Right ventricle myocardium superior (tissue), 1 donor: ENCODE data around the gene FBXO34. TPM values are rescaled to one million over a fixed set of nuclear protein-coding genes. Genes with fewer than 3 reads are reported as not detected.
"Not testable (repeated sequence)": the region's sequence is repeated elsewhere in the genome, so short reads cannot be mapped to it uniquely, and the experiment has no call there.

Source experiments
- ATAC-seq: fragments of 200-7000 bp; cut with Tn5 transposase; one replicate; pipeline ENCODE4 v1.9.1; 2020; ENCODE audit warnings: mild to moderate bottlenecking; ENCODE audit not compliant: poor library complexity
- DNase-seq: peaks from one replicate; pipeline ENCODE4 v3.0.0-alpha.2; 2020
- intact Hi-C: fragments of 100-400 bp; cut with DNase I; formaldehyde crosslinking; loops from one replicate; pipeline ENCODE4 v1.11.2; 2022
- total RNA-seq: library from RNA; stranded (reverse); fragmentation: NEBNext Ultra II Directional; extraction: Animal tissue kit (Norgen Biotek cat#: 25700); gene quantifications from one replicate; pipeline ENCODE4 v1.2.1, GENCODE V29; 2021
- donor health status: DM: no; HTN: yes; CAD: no; lungs with severe emphysema.

The FBXO34 gene
- total RNA-seq, 1 donor from 2014 or later, result 24.6 TPM

GRCh38 chr14:55301437-55302121 lies 30.4 kb downstream of the FBXO34 start:
- intact Hi-C loops, result no loop called here
- DNase-seq (no peak), ATAC-seq (peak; percentile 84)

GRCh38 chr14:55302367-55303124 lies 31.3 kb downstream of the FBXO34 start:
- no peak for ATAC-seq
- intact Hi-C loops, result no loop called here
- no peak for DNase-seq

GRCh38 chr14:55303125-55303499 lies 31.9 kb downstream of the FBXO34 start:
- ATAC-seq (peak; percentile 11), DNase-seq (no peak)
- intact Hi-C loops, result no loop called here

DNA sequence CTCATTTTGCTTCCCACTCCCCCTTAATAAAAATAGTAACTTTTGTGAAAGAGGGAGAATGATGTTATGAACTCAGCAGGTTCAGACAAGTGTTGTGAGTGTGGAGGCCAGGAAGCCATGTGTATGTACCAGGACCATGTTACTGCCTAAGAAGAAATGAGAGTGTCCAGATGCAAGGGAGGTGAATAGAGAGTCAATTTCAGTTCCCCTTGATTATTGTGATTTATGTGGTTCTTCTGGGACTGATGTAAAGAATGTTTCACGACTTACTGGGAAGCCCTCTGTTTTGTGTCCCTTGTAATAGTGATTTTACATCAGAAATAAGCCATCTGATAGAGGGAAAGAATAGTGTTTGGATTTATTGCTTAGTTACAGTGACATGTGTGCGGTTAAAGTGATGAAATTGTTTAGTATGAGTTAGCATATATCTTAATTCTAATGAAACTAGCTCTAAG lies 32.5 kb downstream of the FBXO34 start:
- no peak for ATAC-seq

GRCh38 chr14:55306938-55307589 lies 35.8 kb downstream of the FBXO34 start:
- intact Hi-C loops, result no loop called here
- ATAC-seq (peak; percentile 10), DNase-seq (no peak)

More for the DNA sequence above, 32.5 kb downstream of the FBXO34 start:
- intact Hi-C loops, result no loop called here
- no peak for DNase-seq

DNA sequence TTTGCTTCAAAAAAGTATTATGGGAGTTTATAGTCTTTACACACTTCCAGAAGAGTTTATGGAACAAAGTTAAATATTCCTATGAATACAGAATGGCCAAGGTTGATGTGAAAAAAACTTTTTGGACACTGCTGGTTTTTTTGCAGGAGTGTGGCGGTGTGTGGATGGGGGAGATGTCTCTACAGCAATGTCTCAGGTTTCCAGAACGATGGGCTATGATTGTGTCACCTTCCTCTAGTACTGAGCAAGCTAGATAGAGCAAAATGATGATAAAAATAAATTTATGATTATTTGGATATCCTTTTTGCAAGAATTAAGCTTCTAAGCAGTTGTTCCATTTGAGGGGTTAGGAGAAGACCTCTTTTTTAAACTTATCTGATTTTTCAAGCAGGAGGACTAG lies 37.9 kb downstream of the FBXO34 start:
- intact Hi-C loops, result no loop called here
- DNase-seq, result no peak

GRCh38 chr14:55309761-55310365 lies 38.6 kb downstream of the FBXO34 start:
- no peak for DNase-seq
- intact Hi-C loops, result no loop called here
- no peak for ATAC-seq

More for the DNA sequence above, 37.9 kb downstream of the FBXO34 start:
- ATAC-seq, result no peak

GRCh38 chr14:55312379-55313030 lies 41.3 kb downstream of the FBXO34 start:
- ATAC-seq, intact Hi-C loops, DNase-seq: not testable (repeated sequence)

DNA sequence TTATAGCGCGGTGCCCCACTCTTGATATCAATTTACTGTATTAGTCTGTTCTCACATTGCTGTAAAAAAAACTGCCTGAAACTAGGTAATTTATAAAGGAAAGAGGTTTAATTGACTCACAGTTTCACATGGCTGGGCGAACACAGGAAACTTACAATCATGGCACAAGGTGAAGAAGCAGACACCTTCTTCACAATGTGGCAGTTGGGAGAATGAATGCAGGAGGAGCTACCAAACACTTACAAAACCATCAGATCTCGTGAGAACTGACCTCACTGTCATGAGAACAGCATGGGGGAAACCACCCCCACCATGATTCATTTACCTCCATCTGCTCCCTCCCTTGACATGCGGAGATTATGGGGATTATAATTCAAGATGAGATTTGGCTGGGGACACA lies 42.3 kb downstream of the FBXO34 start:
- no peak for DNase-seq
- intact Hi-C loops, result no loop called here
- ATAC-seq, result no peak

DNA sequence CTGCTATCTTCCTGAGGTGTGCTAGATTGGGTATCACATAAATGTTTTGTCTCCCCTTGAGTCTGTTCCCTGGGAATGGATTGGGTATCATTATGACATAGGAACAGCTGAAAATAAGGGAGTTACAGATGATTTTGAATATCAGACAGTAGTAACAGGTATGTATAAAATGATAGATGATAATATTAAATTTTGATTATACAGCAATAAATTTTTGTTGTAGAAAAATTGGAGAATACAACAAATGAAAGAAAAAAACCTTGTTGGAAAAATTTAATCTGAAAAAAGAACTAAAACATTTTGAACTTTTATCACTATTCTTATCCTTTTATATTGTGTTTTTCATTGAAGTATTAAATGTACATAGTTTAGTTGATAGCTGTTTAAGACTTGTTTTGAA lies 43.2 kb downstream of the FBXO34 start:
- DNase-seq (no peak), ATAC-seq (no peak)
- intact Hi-C loops, result no loop called here

DNA sequence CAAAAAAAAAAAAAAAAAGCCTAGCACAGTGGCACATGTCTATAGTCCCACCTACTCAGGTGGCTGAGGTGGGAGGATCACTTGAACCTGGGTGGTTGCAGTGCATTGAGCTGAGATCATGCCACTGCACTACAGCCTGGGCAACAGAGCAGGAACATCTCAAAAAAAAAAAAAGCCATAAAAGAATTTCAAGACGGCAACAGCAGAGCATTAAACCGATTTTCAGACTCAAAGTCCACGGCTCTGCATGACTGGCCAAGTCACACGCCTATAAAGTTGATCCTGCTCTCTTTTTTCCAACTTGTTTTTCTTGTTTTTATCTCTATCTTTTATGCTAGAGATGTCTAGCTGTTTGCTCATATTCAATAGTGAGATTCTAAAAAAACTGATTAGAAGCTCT lies 45.3 kb downstream of the FBXO34 start:
- ATAC-seq, result peak; percentile 25
- intact Hi-C loops, result no loop called here
- DNase-seq, result no peak

DNA sequence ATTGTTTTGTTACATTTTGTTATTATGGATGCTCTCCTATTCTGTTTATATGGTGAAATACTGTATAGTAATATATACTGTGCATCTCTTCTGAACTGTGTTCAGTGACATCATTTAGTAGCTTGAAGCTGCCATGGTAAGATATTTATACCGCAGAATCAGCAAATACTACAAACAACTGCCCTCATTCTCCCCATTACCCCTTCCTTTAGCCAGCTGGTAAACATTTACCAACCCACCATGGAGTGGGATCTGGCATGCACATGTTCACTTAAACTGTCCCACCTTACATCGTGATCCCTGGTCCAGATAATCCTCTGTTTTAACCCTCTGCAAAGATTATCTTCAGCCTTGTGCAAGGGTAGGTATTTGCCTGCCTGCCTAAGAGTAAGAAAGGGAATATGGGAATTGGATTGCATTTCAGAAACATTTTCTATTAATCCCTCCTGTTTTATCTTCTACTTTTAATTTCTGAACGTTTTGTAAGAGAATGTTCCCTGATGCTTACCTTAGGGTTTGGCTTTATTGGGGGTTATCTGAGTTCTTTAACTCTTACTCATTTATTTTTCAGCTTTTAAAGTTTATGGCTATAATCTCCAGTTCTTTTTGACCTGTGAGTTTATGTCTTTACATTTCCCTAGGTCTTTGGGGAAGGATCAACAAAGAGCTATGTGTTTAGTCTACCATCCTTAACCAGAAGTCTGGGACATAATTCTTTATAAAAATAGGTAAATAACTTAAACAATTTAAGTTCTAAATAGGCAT lies 46.5 kb downstream of the FBXO34 start:
- intact Hi-C loops, result no loop called here
- DNase-seq (no peak), ATAC-seq (no peak)

- DNase-seq (no peak), ATAC-seq (no peak)
- intact Hi-C loops, result no loop called here
Observed at GRCh38 chr14:55318694-55319093, 47.5 kb downstream of the FBXO34 start.

GRCh38 chr14:55323910-55324309 lies 52.7 kb downstream of the FBXO34 start:
- DNase-seq, result no peak
- intact Hi-C loops, result no loop called here
- no peak for ATAC-seq

- DNase-seq (no peak), ATAC-seq (no peak)
- intact Hi-C loops, result no loop called here
Observed at GRCh38 chr14:55324812-55325211, 53.6 kb downstream of the FBXO34 start.

DNA sequence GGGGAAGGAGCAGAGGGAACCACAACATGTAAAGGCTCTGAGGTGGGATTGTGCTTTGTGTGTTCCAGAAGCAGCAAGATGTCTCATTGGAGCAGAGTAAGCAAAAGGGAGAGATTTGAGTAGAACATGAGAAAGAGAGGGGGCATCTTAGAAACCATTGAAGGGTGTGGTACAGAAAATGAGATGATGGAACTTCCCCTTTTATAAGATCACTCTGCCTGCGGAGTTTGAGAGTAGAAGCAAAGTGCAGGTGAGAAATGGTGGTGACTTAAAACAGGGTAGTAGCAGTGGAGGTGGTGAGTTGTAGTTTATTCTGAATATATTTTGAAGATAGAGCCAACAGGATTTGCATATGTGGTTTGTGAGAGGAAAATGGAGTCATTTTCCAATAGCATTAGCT lies 56.0 kb downstream of the FBXO34 start:
- ATAC-seq (no peak), DNase-seq (no peak)
- intact Hi-C loops, result no loop called here

- intact Hi-C loops, result no loop called here
- no peak for DNase-seq
- ATAC-seq, result peak; percentile 31
Observed at GRCh38 chr14:55328317-55328716, 57.1 kb downstream of the FBXO34 start.

DNA sequence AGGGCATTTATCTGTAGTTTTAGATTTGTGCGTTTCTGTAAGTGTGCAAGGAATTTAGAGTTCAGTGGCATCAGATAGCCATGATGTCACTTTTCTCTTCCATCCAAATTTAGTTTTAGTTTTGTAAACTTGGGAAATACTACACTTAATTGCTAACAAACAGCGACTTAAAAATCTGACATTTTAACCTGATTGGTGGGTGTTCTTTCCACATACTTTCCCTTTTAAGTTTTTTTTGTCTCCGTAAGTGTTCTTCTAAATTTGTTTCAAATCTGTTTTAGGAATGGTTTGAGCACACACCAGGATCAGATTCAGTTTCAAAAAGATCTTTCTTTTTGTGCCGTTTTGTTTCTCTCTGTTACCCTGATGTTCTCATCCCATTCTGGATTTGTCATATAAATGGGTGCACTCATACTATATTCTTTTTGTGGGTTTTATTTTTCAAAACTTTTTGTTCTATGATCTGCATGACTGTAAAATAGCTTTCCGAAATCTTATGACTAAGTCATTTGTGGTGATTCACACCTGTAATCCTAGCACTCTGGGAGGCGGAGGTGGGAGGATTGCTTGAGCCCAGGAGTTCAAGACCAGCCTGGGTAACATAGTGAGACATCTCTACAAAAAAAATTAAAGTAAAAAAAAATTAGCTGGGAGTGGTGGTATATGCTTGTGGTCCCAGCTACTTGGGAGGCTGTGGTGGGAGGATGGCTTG lies 58.9 kb downstream of the FBXO34 start:
- ATAC-seq (no peak), DNase-seq (no peak)
- intact Hi-C loops, result no loop called here
